ENCODE measurements around the gene LILRB1.
"Not testable (repeated sequence)": the region's sequence is repeated elsewhere in the genome, so short reads cannot be mapped to it uniquely, and the experiment has no call there.

LILRB1 gene

DNA sequence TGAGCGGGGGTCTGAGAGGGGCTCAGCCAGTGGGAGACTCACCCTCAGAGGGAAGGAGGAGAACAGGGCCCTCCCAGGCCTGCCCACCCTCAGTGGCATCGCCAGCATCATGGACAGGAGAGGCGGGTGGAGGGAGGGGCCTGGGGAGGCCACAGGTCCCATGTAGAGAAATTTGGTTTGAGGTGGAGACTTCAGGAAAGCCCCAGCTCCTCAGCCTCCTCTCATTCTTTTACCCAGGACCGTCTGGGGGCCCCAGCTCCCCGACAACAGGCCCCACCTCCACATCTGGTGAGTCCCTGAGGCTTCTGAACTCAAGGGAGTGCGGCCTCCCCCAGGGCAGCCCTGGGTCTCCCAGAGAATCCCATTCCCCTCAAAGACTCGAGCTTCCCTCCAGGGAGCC is 3.1 kb downstream of the LILRB1 start:
- TF ChIP-seq, protein P1, sequence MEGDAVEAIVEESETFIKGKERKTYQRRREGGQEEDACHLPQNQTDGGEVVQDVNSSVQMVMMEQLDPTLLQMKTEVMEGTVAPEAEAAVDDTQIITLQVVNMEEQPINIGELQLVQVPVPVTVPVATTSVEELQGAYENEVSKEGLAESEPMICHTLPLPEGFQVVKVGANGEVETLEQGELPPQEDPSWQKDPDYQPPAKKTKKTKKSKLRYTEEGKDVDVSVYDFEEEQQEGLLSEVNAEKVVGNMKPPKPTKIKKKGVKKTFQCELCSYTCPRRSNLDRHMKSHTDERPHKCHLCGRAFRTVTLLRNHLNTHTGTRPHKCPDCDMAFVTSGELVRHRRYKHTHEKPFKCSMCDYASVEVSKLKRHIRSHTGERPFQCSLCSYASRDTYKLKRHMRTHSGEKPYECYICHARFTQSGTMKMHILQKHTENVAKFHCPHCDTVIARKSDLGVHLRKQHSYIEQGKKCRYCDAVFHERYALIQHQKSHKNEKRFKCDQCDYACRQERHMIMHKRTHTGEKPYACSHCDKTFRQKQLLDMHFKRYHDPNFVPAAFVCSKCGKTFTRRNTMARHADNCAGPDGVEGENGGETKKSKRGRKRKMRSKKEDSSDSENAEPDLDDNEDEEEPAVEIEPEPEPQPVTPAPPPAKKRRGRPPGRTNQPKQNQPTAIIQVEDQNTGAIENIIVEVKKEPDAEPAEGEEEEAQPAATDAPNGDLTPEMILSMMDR (IDR thresholded peaks at IDR 0.05; ENCODE audit: low read depth, low read length): no peak
- DNase-seq (ENCODE audit: extremely low read depth, low read depth): no peak

DNA sequence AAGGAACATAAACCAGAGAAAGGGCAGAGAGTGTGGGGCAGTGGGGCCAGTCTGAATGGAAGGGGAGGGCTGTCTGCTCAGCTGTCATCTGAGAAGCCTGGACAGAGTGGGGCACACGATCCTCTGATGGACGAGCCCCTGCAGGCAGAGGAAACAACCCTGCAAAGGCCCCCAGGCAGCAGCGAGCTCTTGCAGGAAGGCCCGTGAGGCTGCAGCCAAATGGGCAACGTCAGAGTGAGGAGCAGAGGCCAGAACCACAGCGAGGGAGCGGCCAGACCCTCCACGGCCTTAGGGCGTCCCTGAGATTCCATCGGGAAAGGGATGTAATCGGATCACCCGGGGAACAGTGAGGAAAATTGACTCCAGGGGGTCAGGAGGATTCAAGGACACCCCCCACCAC is 5.8 kb downstream of the LILRB1 start:
- not testable (repeated sequence) for DNase-seq (ENCODE audit: extremely low read depth, low read depth)

DNA sequence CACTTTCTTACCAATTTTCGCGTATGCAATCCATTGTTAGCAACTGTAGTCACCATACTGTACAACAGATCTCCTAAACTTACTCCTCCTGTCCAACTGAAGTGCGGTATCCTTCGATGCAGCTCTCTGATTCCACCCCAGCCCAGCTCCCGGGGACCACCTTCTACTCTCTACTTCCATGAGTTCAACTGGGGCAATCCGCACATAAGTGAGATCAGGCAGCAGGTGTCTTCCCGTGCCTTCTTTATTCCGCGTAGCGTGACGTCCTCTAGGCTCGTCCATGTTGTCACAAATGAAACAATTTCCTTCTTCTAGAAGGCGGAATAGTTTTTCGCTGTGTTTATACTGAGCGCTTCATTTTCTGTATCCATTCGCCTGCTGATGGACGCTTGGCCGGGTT is 8.4 kb downstream of the LILRB1 start:
- no peak for DNase-seq (ENCODE audit: extremely low read depth, low read depth)
- TF ChIP-seq, protein P1 (IDR thresholded peaks at IDR 0.05; ENCODE audit: low read depth, low read length): no peak

DNA sequence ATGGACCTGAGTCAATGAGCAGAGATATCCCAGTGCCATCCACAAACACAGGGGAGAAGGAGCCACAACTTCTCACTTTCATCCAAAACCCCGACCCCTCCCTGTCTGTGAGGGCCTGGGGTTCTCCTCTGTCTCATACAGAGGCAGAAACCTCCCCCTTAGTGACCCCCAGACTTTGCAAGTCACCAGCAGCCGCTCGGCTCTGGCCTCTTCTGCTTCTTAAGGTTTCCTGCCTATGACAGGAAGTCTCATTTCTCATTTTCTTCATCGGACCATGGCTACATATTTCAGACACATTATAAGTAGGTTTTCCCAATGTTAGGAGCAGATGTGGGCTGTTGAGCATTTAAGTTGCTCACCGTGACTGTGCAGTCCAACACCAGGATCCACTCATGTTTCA is 12.7 kb downstream of the LILRB1 start:
- DNase-seq (ENCODE audit: extremely low read depth, low read depth): not testable (repeated sequence)

DNA sequence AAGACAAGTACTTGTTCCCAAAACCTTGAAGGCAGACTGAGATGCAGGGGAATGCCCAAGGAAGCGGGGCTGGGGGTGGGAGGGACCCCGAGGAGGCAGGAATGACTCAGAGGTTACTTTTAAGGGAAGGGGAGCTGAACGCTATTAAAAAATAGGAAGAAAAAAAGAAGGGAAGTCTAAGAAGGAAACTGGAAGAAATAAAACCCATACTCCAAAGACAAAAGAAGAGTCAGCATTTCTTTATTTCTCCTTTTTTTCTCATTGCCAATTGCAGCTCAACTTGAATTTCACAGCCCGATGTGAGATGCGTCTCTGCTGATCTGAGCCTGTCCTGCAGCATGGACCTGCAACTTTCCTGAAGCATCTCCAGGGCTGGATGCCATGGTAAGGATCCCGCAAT is 13.3 kb downstream of the LILRB1 start:
- DNase-seq (ENCODE audit: extremely low read depth, low read depth): not testable (repeated sequence)

DNA sequence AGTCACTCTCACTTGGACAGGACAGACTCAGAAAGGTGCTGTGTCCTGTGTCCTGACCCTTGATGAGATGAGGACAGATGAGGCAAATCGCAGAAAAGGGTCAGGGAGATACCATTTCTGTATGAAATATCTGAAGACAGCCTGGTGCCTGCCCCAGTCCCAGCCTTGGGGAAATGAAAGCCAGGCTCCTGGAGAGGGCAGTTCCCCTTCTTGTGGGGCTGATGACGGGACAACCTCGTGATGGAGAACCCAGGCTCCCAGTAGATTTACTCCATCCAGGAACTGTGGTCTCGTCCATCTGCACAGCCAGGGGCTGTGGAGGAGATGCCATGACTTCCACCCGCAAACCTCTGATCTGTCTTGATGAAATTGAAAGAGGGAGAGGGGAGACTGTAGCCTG is 13.8 kb downstream of the LILRB1 start:
- TF ChIP-seq, protein P1 (IDR thresholded peaks at IDR 0.05; ENCODE audit: low read depth, low read length): no peak
- DNase-seq (ENCODE audit: extremely low read depth, low read depth): no peak

DNA sequence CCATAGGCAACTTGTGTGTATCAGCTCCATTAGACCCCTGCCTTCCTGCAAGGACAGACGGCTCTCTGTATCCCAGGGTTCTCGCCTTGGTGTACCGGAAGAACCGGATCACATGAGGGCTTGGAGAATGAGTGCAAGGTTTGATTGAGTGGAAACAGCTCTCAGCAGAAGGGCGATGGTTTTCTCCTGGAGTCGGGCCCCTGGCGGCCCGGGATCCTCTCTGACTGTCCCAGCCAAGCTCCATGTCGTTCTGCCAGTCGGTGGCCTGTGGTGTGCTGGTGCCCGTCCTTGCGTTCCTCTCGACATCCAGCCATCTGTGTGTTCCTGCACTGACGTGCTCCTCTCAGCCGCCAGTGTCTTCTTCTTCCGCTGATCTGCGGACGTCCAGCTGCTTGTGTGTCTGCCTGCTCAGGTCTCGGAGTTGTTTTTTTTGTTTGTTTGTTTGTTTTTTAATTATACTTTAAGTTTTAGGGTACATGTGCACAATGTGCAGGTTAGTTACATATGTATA is 16.1 kb downstream of the LILRB1 start:
- no peak for DNase-seq (ENCODE audit: extremely low read depth, low read depth)
- TF ChIP-seq, protein P1 (IDR thresholded peaks at IDR 0.05; ENCODE audit: low read depth, low read length): no peak

DNA sequence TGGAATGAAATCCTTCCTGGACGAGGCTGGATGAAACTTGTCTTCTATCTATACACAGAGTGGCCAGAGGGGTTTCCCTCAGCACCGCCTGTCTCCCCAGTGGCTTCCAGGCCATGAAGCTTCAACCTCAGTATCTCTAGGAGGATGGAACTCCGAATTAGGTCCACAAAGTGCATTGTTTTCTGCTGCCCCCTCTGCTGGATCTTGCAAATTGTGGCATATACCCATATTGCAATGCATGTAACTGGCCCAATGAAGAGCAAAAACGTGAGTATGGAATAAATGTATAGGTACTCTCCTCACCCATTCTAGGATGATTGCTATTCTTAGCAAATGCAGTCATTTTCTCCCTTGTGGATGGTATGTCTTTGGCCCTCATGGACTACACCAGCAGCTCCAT is 17.8 kb downstream of the LILRB1 start:
- TF ChIP-seq, protein P1 (IDR thresholded peaks at IDR 0.05; ENCODE audit: low read depth, low read length): no peak
- DNase-seq (ENCODE audit: extremely low read depth, low read depth): no peak

DNA sequence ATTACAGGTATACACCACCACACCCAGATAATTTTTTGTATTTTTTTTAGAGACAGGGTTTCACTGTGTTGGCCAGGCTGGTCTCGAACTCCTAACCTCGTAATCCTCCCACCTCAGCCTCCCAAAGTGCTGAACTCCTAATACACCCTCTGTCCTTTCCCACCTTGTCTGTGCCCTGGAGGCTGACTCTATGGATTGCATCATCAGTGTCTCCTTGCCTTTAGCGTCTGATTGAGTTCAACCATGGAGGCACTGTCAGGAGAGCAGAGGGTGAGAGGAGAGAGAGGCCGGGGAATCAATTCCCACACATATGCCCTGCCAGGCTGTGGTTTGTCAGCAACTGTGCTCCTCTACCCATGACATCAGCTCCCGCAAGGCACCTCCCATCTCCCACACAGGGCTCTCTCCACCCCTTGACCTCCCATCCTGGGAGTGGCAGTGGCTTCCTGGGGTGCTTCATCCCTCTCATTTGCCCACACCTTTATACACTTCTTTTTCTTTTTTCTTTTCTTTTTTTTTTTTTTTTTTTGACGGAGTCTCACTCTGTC is 19.9 kb downstream of the LILRB1 start:
- DNase-seq (ENCODE audit: extremely low read depth, low read depth): no peak
- TF ChIP-seq, protein P1 (IDR thresholded peaks at IDR 0.05; ENCODE audit: low read depth, low read length): no peak

All from AG09319 (cell line).